ENCODE data around the gene TP73.

Gene TP73

DNA sequence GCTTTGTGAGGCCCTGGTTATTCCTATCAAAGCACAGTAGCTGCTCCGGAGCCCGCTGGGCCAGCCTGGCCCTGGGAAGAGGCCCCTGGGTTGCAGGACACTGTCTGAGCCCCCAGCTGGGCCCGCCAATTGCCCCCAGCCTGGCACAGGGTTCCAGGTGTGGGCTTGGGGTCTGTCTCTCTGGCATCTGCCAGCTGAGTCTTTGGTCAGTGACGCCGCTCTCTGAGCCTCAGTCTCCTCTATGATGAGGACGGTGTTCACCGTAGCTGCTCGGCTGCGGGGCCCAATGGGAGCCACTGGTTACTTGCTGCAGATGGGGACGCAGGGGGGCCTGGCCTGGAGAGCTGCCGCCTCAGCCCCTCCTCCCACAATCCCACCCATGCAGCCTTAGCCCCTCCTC, 41.0 kb downstream of the TP73 start:
- TF ChIP-seq, protein P1, sequence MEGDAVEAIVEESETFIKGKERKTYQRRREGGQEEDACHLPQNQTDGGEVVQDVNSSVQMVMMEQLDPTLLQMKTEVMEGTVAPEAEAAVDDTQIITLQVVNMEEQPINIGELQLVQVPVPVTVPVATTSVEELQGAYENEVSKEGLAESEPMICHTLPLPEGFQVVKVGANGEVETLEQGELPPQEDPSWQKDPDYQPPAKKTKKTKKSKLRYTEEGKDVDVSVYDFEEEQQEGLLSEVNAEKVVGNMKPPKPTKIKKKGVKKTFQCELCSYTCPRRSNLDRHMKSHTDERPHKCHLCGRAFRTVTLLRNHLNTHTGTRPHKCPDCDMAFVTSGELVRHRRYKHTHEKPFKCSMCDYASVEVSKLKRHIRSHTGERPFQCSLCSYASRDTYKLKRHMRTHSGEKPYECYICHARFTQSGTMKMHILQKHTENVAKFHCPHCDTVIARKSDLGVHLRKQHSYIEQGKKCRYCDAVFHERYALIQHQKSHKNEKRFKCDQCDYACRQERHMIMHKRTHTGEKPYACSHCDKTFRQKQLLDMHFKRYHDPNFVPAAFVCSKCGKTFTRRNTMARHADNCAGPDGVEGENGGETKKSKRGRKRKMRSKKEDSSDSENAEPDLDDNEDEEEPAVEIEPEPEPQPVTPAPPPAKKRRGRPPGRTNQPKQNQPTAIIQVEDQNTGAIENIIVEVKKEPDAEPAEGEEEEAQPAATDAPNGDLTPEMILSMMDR (IDR thresholded peaks at IDR 0.05; ENCODE audit: low read depth, low read length, missing control alignments) = no peak

DNA sequence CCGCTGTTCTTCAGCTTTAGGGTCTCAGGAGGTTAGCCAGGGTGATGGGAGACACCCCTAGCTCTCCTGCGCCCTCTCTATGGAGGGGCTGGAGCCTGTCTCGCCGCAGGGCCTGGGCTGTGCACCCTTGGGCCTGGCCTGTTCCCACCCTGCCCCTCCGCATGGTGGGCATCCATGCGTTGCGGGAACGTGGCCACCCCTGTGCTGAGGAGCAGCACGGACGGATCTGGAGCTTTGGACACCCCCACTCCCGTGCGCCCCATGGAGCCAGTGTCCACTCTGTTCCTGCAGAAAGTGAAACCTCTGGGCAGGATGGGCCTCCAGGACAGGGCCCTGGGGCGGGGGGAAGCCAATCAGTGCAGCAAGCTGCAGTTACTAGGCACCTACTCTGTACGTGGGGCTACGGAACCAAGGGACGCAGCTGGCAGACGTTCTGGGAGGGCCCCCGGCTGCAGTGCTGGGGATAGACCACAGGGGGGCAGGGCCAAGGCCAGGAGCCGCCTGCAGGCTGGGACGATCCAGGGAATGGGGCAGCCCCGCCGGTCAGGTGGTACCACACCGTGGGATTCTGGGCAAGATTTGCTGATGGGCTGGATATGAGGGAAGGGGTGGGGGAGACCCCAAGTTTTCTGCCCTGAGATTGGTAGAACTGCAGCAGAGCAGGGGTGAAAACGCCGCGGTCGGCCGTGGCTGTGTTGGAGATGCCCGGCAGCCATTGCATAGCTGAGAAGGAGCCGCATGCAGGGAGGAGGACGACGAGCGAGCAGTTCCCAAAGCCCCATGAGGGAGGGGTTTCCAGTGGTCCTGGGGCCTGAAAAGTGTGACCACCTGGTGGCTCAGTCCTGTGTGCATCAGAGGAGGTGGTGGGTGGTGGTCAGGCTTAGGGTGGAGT, 43.3 kb downstream of the TP73 start:
- no peak for DNase-seq (ENCODE audit: low read depth)

More for the DNA sequence above, 41.0 kb downstream of the TP73 start:
- H3K4me3 ChIP-seq (ENCODE audit: low read depth, low read length) = no peak overlapping the region
- in situ Hi-C loops (cut with HindIII; ENCODE audit: low sequenced_read_pairs) = no loop called here
- no peak for DNase-seq (ENCODE audit: low read depth)

DNA sequence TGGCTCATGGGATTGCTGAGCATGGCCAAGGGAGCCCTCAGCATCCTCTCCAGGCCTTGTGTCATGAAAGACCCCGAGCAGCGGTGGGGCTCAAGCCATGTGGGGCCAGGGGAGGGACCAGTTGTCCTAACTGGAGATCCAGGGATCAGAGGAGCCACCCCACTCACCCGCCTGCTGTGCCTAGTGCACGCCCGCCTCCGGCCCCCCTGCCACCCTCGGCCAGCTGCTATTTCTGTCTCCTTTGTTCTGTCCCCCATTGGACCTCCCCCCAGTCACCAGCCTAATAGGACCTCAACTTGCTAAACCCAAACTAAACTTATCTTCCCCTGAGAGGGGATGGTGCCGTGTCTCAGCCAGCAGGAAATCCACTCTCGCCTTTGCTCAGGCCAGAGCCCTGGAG, 44.4 kb downstream of the TP73 start:
- TF ChIP-seq, protein P1 (IDR thresholded peaks at IDR 0.05; ENCODE audit: low read depth, low read length, missing control alignments) = no peak
- no peak for DNase-seq (ENCODE audit: low read depth)
- H3K4me3 ChIP-seq (ENCODE audit: low read depth, low read length) = no peak overlapping the region
- in situ Hi-C loops (cut with HindIII; ENCODE audit: low sequenced_read_pairs) = no loop called here

More for the DNA sequence above, 43.3 kb downstream of the TP73 start:
- no peak overlapping the region for H3K4me3 ChIP-seq (ENCODE audit: low read depth, low read length)
- in situ Hi-C loops (cut with HindIII; ENCODE audit: low sequenced_read_pairs) = no loop called here
- TF ChIP-seq, protein P1 (IDR thresholded peaks at IDR 0.05; ENCODE audit: low read depth, low read length, missing control alignments) = peak; percentile 76

DNA sequence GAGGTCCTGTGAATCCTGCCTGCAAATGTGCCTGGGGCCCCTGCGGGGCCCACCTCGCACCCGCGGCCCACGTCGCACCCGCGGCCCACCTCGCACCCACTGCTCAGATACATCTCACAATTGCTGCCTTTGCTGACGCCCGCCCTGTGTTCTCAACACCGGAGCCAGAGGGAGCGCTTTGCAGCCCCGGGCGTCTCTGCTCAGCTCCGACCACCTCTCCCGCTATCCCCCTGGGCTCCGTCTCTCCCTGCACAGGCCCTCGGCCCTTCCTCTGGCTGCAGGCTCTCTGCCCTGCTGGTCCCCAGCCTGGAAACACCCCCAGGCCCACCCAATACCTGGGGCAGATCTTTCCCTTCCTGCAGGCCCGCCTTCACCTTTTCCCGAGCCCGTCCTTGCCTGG, 44.8 kb downstream of the TP73 start:
- TF ChIP-seq, protein P1 (IDR thresholded peaks at IDR 0.05; ENCODE audit: low read depth, low read length, missing control alignments) = no peak
- in situ Hi-C loops (cut with HindIII; ENCODE audit: low sequenced_read_pairs) = no loop called here
- DNase-seq (ENCODE audit: low read depth) = no peak
- H3K4me3 ChIP-seq (ENCODE audit: low read depth, low read length) = no peak overlapping the region

DNA sequence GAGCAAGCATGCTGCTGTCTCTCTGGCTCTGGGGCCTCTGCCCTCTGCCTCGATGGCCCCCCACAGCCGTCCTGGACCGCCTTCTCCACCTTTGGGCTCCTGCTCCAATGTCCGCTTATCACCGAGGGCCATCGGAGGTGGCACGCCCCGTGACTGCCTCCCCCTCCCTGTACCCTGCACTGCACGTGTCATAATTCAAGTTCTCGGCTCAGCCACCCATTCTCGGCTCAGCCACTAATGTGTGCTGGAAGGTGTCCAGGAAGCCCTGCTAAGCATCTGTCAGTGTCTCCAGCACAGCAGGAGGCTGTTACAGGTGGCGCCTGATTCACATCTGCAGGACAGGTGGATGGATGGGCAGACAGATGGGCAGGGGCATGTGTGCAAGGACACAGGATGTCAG, 45.5 kb downstream of the TP73 start:
- in situ Hi-C loops (cut with HindIII; ENCODE audit: low sequenced_read_pairs) = no loop called here

DNA sequence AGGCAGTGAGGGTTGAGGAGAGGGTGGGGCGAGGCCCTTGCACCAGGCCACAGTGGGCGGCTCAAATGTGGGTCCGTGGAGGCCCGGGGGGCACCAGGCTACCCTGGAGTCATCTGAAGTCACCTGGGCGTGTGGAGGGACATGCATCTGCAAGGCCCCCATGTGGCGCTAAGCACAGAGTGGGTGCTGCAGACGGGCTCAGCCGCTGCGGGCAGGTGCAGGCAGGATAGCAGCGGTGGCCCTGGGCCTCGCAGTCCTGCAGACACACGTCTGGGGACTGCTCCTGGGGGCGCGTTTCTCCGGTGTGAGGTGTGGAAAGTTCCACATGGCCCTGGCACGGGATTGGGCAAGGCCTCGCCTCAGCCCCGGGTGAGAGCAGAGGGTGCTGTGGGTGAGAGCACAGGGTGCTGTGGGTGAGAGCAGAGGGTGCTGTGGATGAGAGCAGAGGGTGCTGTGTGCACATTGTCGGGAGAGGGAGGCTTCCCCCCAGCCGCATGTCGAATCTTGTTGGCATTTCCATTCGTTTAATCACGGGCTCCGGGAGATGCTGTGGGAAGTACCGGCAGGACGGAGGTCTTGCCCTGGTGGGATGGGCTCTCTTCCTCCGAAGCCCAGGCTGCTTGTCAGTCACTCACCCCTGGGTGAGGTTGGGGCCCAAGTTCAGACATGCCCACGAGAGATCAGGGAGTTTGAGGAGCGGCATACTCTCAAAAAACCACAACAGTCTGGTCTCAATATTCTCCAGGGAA, 46.5 kb downstream of the TP73 start:
- DNase-seq (ENCODE audit: low read depth) = no peak
- H3K4me3 ChIP-seq (ENCODE audit: low read depth, low read length) = no peak overlapping the region
- in situ Hi-C loops (cut with HindIII; ENCODE audit: low sequenced_read_pairs) = no loop called here
- TF ChIP-seq, protein P1 (IDR thresholded peaks at IDR 0.05; ENCODE audit: low read depth, low read length, missing control alignments) = no peak

More for the DNA sequence above, 45.5 kb downstream of the TP73 start:
- TF ChIP-seq, protein P1 (IDR thresholded peaks at IDR 0.05; ENCODE audit: low read depth, low read length, missing control alignments) = no peak
- no peak for DNase-seq (ENCODE audit: low read depth)
- no peak overlapping the region for H3K4me3 ChIP-seq (ENCODE audit: low read depth, low read length)
